HG03097 (cell line): ENCODE data around the gene NFE2.
"Not testable (repeated sequence)": the region's sequence is repeated elsewhere in the genome, so short reads cannot be mapped to it uniquely, and the experiment has no call there.

Source experiments
- ATAC-seq: cut with Tn5 transposase; IDR thresholded peaks from one replicate; pipeline ENCODE4 v1.9.1; 2021; ENCODE audit not compliant: unreplicated experiment, low FRiP score

Gene NFE2

GRCh38 chr12:54284070-54284780 is 16.6 kb downstream of the NFE2 start:
- not testable (repeated sequence) for ATAC-seq

GRCh38 chr12:54282949-54283593 is 17.7 kb downstream of the NFE2 start:
- no peak for ATAC-seq

GRCh38 chr12:54281694-54282093 is 19.1 kb downstream of the NFE2 start:
- ATAC-seq = not testable (repeated sequence)

GRCh38 chr12:54281261-54281638 is 19.6 kb downstream of the NFE2 start:
- ATAC-seq = not testable (repeated sequence)

GRCh38 chr12:54280468-54281260 is 20.2 kb downstream of the NFE2 start, which contains the start of gene HNRNPA1:
Gene HNRNPA1 (plus strand): TSS chr12:54280726. CDS start chr12:54280808, 82 bp downstream.
- ATAC-seq = peak; percentile 88

- ATAC-seq = peak; percentile 69
These were observed 21.0 kb downstream of the NFE2 start, which contains the start of gene CBX5 for GRCh38 chr12:54279632-54280467. Gene CBX5 (minus strand): TSS chr12:54280122. CDS start chr12:54257650, 22,472 bp downstream.

- ATAC-seq = no peak
These were observed 21.6 kb downstream of the NFE2 start for GRCh38 chr12:54279227-54279631.

GRCh38 chr12:54277823-54278276 is 23.0 kb downstream of the NFE2 start:
- no peak for ATAC-seq

GRCh38 chr12:54276368-54276767 is 24.4 kb downstream of the NFE2 start:
- no peak for ATAC-seq

GRCh38 chr12:54273981-54274380 is 26.8 kb downstream of the NFE2 start:
- no peak for ATAC-seq

GRCh38 chr12:54272214-54272613 is 28.6 kb downstream of the NFE2 start:
- ATAC-seq = no peak

GRCh38 chr12:54270345-54270744 is 30.5 kb downstream of the NFE2 start:
- ATAC-seq = no peak

- no peak for ATAC-seq
These were observed 34.0 kb downstream of the NFE2 start for GRCh38 chr12:54266852-54267251.

- no peak for ATAC-seq
These were observed 35.4 kb downstream of the NFE2 start for GRCh38 chr12:54265364-54265812.

GRCh38 chr12:54262403-54262925 is 38.4 kb downstream of the NFE2 start:
- no peak for ATAC-seq

- no peak for ATAC-seq
These were observed 38.9 kb downstream of the NFE2 start for GRCh38 chr12:54261815-54262402.

- peak; percentile 67 for ATAC-seq
These were observed 41.4 kb downstream of the NFE2 start for GRCh38 chr12:54259194-54260011.

GRCh38 chr12:54258201-54258681 is 42.6 kb downstream of the NFE2 start:
- no peak for ATAC-seq

- ATAC-seq = no peak
These were observed 43.5 kb downstream of the NFE2 start for GRCh38 chr12:54257332-54257731.
